ENCODE data around the gene CHRNE.

- TF ChIP-seq, protein P1, sequence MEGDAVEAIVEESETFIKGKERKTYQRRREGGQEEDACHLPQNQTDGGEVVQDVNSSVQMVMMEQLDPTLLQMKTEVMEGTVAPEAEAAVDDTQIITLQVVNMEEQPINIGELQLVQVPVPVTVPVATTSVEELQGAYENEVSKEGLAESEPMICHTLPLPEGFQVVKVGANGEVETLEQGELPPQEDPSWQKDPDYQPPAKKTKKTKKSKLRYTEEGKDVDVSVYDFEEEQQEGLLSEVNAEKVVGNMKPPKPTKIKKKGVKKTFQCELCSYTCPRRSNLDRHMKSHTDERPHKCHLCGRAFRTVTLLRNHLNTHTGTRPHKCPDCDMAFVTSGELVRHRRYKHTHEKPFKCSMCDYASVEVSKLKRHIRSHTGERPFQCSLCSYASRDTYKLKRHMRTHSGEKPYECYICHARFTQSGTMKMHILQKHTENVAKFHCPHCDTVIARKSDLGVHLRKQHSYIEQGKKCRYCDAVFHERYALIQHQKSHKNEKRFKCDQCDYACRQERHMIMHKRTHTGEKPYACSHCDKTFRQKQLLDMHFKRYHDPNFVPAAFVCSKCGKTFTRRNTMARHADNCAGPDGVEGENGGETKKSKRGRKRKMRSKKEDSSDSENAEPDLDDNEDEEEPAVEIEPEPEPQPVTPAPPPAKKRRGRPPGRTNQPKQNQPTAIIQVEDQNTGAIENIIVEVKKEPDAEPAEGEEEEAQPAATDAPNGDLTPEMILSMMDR (IDR thresholded peaks at IDR 0.05), result no peak
- TF ChIP-seq EZH2 (IDR thresholded peaks at IDR 0.05; ENCODE audit: borderline replicate concordance, insufficient read depth, low read depth, low read length, poor library complexity, severe bottlenecking), result no peak
These were observed 11.2 kb downstream of the CHRNE start for GRCh38 chr17:4891411-4892410.

Data from B cell (primary cell).